Activated CD4-positive, alpha-beta memory T cell treated with anti-CD3 and anti-CD28 coated beads for 36 hours (primary cell): ENCODE results near the gene TBC1D21. TPM values are rescaled to one million over a fixed set of nuclear protein-coding genes. Genes with fewer than 3 reads are reported as not detected.
A peak's percentile ranks its signal among the peaks of the same experiment; 100 is the strongest.

Experiments
- CTCF ChIA-PET: fragments of 350-600 bp; sonication (Branson Sonifier 250); formaldehyde crosslinking; loops from one replicate; lab custom pipeline; 2021; ENCODE audit warnings: antibody characterized with exemption, inconsistent platforms; lab: Charles Lee
- POLR2A ChIA-PET: fragments of 350-600 bp; sonication (Branson Sonifier 250); formaldehyde crosslinking; loops from one replicate; lab custom pipeline; 2021; ENCODE audit warnings: antibody characterized with exemption; lab: Charles Lee
- DNase-seq: peaks from one replicate; pipeline ENCODE4 v3.0.0-alpha.2; 2020
- H3K27ac Mint-ChIP-seq: one replicate; pipeline ENCODE4 v1.8.0; 2021; ENCODE audit warnings: mixed read lengths
- H3K27me3 Mint-ChIP-seq: one replicate; pipeline ENCODE4 v1.8.0; 2021; ENCODE audit warnings: mixed read lengths
- H3K36me3 Mint-ChIP-seq: one replicate; pipeline ENCODE4 v1.8.0; 2021; ENCODE audit warnings: mixed read lengths
- H3K4me1 Mint-ChIP-seq: one replicate; pipeline ENCODE4 v1.8.0; 2021; ENCODE audit warnings: low read depth, mixed read lengths
- H3K4me3 Mint-ChIP-seq: one replicate; pipeline ENCODE4 v1.8.0; 2021; ENCODE audit warnings: mild to moderate bottlenecking, mixed read lengths
- H3K9me3 Mint-ChIP-seq: one replicate; pipeline ENCODE4 v1.8.0; 2021; ENCODE audit warnings: mixed read lengths
- intact Hi-C: fragments of 100-400 bp; cut with micrococcal nuclease; formaldehyde crosslinking; loops from one replicate; pipeline ENCODE4 v1.15.1; 2023
- total RNA-seq, 2 experiments: library from RNA; stranded (reverse); gene quantifications; one replicate each; pipeline ENCODE4 v1.2.3, GENCODE V29; 2021

TBC1D21 gene
- total RNA-seq, 2 experiments from 2014 or later = not detected

GRCh38 chr15:73928971-73929627, 55.7 kb downstream of the TBC1D21 start:
- intact Hi-C loops = no loop called here

GRCh38 chr15:73930371-73930770, 57.0 kb downstream of the TBC1D21 start:
- Mint-ChIP-seq H3K9me3 (no peaks in the 10 kb centered on the region), H3K27me3 (no peaks in the 10 kb centered on the region), H3K4me1 (peaks cover 32% of the 10 kb centered on the region), H3K4me3 (no peak overlapping the region), H3K27ac (no peak overlapping the region), H3K36me3 (no peaks in the 10 kb centered on the region)
- DNase-seq = no peak
- intact Hi-C loops = no loop called here
- POLR2A ChIA-PET = no interaction called here
- CTCF ChIA-PET = interaction anchor here (1.3 kb wide), 1 partner anchor 57 kb away, joined by 3 read pairs; the partner anchor contains the start of gene TBC1D21

More at GRCh38 chr15:73928971-73929627, 55.7 kb downstream of the TBC1D21 start:
- Mint-ChIP-seq H3K27me3 (no peaks in the 10 kb centered on the region), H3K4me3 (peak overlapping the region; percentile 23), H3K36me3 (no peaks in the 10 kb centered on the region), H3K4me1 (peaks cover 32% of the 10 kb centered on the region), H3K9me3 (no peaks in the 10 kb centered on the region), H3K27ac (no peak overlapping the region)
- ChIA-PET CTCF (interaction anchor here (0.9 to 3.4 kb wide), 4 partner anchors 22 to 54 kb away, joined by 4 to 21 read pairs (median 12); no protein-coding TSS in a partner anchor), POLR2A (no interaction called here)
- no peak for DNase-seq

- CTCF ChIA-PET = interaction anchor here (1.1 to 1.3 kb wide), 2 partner anchors 33 to 57 kb away, joined by 3 to 4 read pairs; partner anchors contain the start of gene TBC1D21
- POLR2A ChIA-PET = no interaction called here
These were observed 57.5 kb downstream of the TBC1D21 start for GRCh38 chr15:73930790-73931281.

GRCh38 chr15:73931441-73931840, 58.1 kb downstream of the TBC1D21 start:
- Mint-ChIP-seq H3K27me3 (no peaks in the 10 kb centered on the region), H3K4me1 (peaks cover 26% of the 10 kb centered on the region), H3K4me3 (no peak overlapping the region), H3K36me3 (no peaks in the 10 kb centered on the region), H3K9me3 (no peaks in the 10 kb centered on the region), H3K27ac (no peak overlapping the region)
- intact Hi-C loops = no loop called here
- no peak for DNase-seq
- ChIA-PET POLR2A (interaction anchor here (0.5 kb wide), 1 partner anchor 118 kb away, joined by 4 read pairs; no protein-coding TSS in a partner anchor), CTCF (interaction anchor here (1.0 to 1.3 kb wide), 3 partner anchors 33 to 58 kb away, joined by 3 to 4 read pairs (median 3); partner anchors contain the start of gene TBC1D21)

More at GRCh38 chr15:73930790-73931281, 57.5 kb downstream of the TBC1D21 start:
- intact Hi-C loops = no loop called here
- Mint-ChIP-seq H3K9me3 (no peaks in the 10 kb centered on the region), H3K36me3 (no peaks in the 10 kb centered on the region), H3K27me3 (no peaks in the 10 kb centered on the region), H3K27ac (no peak overlapping the region), H3K4me1 (peaks cover 27% of the 10 kb centered on the region), H3K4me3 (no peak overlapping the region)
- DNase-seq = no peak

GRCh38 chr15:73932381-73933191, 59.2 kb downstream of the TBC1D21 start:
- Mint-ChIP-seq H3K27me3 (no peaks in the 10 kb centered on the region), H3K27ac (no peak overlapping the region), H3K36me3 (no peaks in the 10 kb centered on the region), H3K4me3 (no peak overlapping the region), H3K9me3 (no peaks in the 10 kb centered on the region), H3K4me1 (peaks cover 26% of the 10 kb centered on the region)
- ChIA-PET POLR2A (no interaction called here), CTCF (interaction anchor here (1.0 to 1.2 kb wide), 3 partner anchors 19 to 33 kb away, joined by 3 read pairs; no protein-coding TSS in a partner anchor)
- no peak for DNase-seq
- intact Hi-C loops = no loop called here

GRCh38 chr15:73934281-73934680, 60.9 kb downstream of the TBC1D21 start:
- intact Hi-C loops = no loop called here
- no peak for DNase-seq
- Mint-ChIP-seq H3K9me3 (no peaks in the 10 kb centered on the region), H3K4me1 (peaks cover 14% of the 10 kb centered on the region), H3K4me3 (no peak overlapping the region), H3K27ac (no peak overlapping the region), H3K36me3 (no peaks in the 10 kb centered on the region), H3K27me3 (no peaks in the 10 kb centered on the region)
- CTCF ChIA-PET = interaction anchor here (0.6 to 2.3 kb wide), 3 partner anchors 11 to 39 kb away, joined by 3 to 10 read pairs (median 3); no protein-coding TSS in a partner anchor
- POLR2A ChIA-PET = interaction anchor here (1.5 kb wide), 1 partner anchor 17 kb away, joined by 3 read pairs; no protein-coding TSS in a partner anchor

GRCh38 chr15:73935547-73935946, 62.2 kb downstream of the TBC1D21 start:
- ChIA-PET CTCF (interaction anchor here (0.9 to 2.3 kb wide), 5 partner anchors 8 to 63 kb away, joined by 3 to 10 read pairs (median 4); no protein-coding TSS in a partner anchor), POLR2A (interaction anchor here (1.5 kb wide), 1 partner anchor 16 kb away, joined by 3 read pairs; no protein-coding TSS in a partner anchor)
- Mint-ChIP-seq H3K27me3 (no peaks in the 10 kb centered on the region), H3K27ac (no peak overlapping the region), H3K4me3 (no peak overlapping the region), H3K36me3 (no peaks in the 10 kb centered on the region), H3K4me1 (peaks cover 11% of the 10 kb centered on the region), H3K9me3 (no peaks in the 10 kb centered on the region)
- DNase-seq = no peak
- intact Hi-C loops = no loop called here

- Mint-ChIP-seq H3K36me3 (no peaks in the 10 kb centered on the region), H3K27me3 (no peaks in the 10 kb centered on the region), H3K27ac (no peak overlapping the region), H3K4me1 (peaks cover 11% of the 10 kb centered on the region), H3K9me3 (no peaks in the 10 kb centered on the region), H3K4me3 (no peak overlapping the region)
- POLR2A ChIA-PET = no interaction called here
- intact Hi-C loops = no loop called here
- CTCF ChIA-PET = interaction anchor here (1.2 to 2.3 kb wide), 4 partner anchors 8 to 63 kb away, joined by 3 to 10 read pairs (median 7); no protein-coding TSS in a partner anchor
- no peak for DNase-seq
These were observed 62.8 kb downstream of the TBC1D21 start for GRCh38 chr15:73936181-73936580.

- CTCF ChIA-PET = interaction anchor here (1.9 to 2.3 kb wide), 2 partner anchors 9 to 64 kb away, joined by 4 to 10 read pairs; no protein-coding TSS in a partner anchor
- intact Hi-C loops = no loop called here
- H3K27ac Mint-ChIP-seq = no peak overlapping the region
- POLR2A ChIA-PET = no interaction called here
- no peaks in the 10 kb centered on the region for H3K9me3 Mint-ChIP-seq
- no peaks in the 10 kb centered on the region for H3K27me3 Mint-ChIP-seq
- peaks cover 16% of the 10 kb centered on the region for H3K4me1 Mint-ChIP-seq
- DNase-seq = no peak
- no peak overlapping the region for H3K4me3 Mint-ChIP-seq
- H3K36me3 Mint-ChIP-seq = no peaks in the 10 kb centered on the region
These were observed 63.4 kb downstream of the TBC1D21 start for GRCh38 chr15:73936588-73937290.

- H3K36me3 Mint-ChIP-seq = no peaks in the 10 kb centered on the region
- H3K27ac Mint-ChIP-seq = no peak overlapping the region
- peaks cover 22% of the 10 kb centered on the region for H3K4me1 Mint-ChIP-seq
- H3K9me3 Mint-ChIP-seq = no peaks in the 10 kb centered on the region
- H3K4me3 Mint-ChIP-seq = no peak overlapping the region
- CTCF ChIA-PET = interaction anchor here (1.9 to 2.3 kb wide), 2 partner anchors 10 to 65 kb away, joined by 4 to 10 read pairs; no protein-coding TSS in a partner anchor
- intact Hi-C loops = no loop called here
- DNase-seq = no peak
- POLR2A ChIA-PET = no interaction called here
- H3K27me3 Mint-ChIP-seq = no peaks in the 10 kb centered on the region
These were observed 63.9 kb downstream of the TBC1D21 start for GRCh38 chr15:73937296-73937695.

- Mint-ChIP-seq H3K4me1 (peaks cover 26% of the 10 kb centered on the region), H3K27ac (no peak overlapping the region), H3K27me3 (no peaks in the 10 kb centered on the region), H3K36me3 (no peaks in the 10 kb centered on the region), H3K9me3 (no peaks in the 10 kb centered on the region), H3K4me3 (no peak overlapping the region)
- DNase-seq = no peak
- POLR2A ChIA-PET = no interaction called here
- intact Hi-C loops = no loop called here
- CTCF ChIA-PET = interaction anchor here (2.0 to 2.3 kb wide), 1 partner anchor 10 kb away, joined by 5 to 10 read pairs; no protein-coding TSS in a partner anchor
These were observed 64.4 kb downstream of the TBC1D21 start for GRCh38 chr15:73937726-73938125.
